COLO829 (cell line): ENCODE measurements around the gene TUBGCP6.
"Not testable (repeated sequence)": the region's sequence is repeated elsewhere in the genome, so short reads cannot be mapped to it uniquely, and the experiment has no call there.

Source experiments
- DNase-seq: peaks from one replicate; pipeline ENCODE4 v3.0.0; 2012; ENCODE audit warnings: low spot score

The TUBGCP6 gene

DNA sequence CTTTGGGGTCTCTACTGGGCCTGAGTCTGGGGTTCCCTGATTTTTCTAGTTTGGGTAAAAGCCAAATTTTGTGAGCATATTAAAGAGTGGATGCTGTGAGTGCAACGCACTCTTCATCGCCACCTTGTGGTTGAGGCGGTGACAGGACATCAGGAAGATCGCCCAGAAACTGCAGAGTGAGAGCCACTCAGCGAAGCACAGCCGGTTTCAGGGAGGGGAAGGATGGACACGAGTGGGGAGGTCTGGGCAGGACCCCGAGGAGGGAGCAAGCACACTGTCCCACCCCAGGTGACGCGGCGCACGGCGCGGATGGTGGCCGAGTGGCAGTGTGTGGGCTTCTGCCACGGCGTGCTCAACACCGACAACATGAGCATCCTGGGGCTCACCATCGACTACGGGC lies 34.9 kb downstream of the TUBGCP6 start:
- peak; percentile 83 for DNase-seq

DNA sequence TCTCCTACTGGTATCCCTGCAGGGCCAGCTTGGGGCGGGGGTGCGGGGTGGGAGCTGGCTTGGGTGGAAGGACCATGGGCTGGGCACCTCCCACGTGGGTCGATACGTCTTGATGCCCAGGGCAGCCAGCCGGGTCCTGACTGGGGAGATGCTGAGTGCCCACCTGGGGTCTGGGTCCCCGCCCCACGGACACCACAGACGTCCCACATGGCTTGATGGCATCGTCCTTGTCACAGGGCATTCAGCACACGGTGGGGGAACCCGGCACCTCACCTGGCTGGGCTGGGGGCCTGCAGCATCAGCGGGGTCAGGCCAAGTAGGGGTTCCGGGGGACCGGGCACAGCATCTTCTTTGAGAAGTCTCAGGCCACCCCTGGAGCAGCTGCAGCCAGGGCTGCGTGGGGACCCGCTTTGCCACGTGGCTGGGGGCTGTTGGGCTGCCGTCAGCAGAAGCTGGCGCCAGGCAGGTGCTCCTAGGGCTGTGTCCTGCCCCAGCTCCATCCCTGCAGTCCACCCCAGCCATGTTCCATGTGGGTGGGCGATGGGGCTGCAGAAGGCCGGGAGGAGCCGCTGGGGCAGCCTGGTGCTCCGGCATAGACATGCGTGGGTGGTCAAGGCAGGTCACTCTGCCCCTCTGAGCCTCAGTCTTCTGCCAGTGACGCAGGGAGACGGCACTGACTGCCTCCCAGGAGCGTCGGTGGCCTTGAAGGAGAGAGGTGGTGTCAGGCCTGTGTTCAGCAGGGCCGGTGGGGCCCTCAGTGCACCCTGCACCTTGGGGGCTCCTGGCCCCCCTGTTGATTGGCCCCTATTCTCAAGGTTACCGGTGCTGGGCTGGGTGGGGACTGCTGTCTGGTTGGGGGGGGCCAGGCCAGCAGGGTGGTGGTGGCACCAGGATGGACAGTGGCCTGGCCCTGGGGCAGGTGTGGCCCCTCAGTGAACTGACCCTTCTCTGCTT lies 35.6 kb downstream of the TUBGCP6 start:
- no peak for DNase-seq

DNA sequence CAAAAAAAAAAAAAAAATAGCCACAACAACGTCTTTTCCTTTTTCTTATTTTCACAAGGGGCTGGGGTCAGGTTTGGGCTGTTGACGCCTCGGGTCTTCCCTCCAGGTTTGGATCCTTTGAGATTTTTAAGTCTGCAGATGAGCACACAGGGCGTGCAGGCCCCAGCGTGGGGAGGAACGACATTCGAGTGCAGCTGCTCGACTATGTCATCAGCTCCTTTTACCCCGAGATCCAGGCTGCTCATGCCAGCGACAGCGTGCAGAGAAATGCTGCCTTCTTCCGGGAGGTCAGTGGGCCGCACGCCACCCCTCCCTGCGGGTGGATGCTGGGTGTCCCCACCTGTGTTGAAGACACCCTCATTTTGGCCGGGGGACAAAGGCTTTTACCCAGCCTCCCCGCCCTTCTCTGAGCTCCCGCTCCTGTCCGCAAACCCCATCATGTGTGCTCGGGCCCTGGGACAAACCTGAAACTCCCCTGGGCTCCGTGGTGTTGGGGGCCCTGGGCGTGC lies 36.3 kb downstream of the TUBGCP6 start:
- no peak for DNase-seq

DNA sequence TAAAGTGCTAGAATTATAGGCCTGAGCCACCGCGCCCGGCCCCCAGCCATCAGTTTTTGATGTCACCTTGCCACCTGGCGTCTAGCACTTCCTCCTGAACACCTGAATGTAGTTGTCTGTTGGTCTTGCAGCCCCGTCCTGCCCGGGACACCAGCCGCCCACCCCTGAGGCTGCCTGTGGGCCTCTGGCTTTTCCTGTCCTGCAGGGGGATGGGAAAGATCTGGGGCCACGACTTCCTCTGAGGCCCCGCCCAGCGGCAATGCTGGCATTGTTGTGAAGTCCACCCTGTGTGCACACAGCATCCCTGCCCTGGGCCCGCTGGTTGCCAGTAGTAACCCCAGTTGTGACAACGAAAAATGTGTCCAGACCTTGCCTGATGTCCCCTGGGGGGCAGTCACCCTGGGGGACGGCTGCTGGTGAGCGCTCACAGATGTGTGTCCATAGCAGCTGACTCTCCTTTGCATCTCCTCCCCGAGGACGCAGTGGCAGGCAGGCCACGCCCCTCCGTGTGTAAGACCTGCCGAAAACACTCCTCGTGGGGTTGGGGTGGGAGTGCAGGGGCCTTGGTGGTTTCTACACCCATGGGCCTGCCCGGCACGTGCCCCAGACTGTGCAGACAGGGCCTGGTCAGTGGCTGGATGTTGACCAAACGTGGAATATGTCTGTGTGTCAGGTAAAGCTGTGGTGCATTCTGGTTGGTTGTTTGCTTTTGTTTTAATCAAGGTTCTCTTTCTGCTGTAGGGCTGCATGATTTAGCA lies 37.3 kb downstream of the TUBGCP6 start:
- no peak for DNase-seq

DNA sequence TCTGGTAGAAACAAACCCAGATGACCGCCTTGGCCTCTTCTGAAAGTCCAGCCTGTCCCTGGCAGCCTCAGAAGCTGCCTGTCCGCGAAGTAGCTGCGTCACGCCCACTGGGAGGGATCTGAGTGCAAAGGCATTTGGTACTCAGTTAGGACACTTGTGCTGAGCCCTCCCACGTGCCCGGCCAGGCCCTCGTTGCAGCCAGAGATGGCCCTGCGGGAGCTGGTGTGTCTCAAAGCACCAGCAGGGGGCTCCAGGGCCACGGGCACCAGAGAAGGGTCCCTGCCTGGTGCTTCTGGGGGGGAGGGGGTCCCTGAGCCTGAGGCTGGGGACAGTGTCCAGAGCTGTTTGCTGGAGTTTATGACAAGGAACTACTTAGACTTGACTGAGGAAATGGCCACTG lies 38.2 kb downstream of the TUBGCP6 start:
- DNase-seq: peak; percentile 27

DNA sequence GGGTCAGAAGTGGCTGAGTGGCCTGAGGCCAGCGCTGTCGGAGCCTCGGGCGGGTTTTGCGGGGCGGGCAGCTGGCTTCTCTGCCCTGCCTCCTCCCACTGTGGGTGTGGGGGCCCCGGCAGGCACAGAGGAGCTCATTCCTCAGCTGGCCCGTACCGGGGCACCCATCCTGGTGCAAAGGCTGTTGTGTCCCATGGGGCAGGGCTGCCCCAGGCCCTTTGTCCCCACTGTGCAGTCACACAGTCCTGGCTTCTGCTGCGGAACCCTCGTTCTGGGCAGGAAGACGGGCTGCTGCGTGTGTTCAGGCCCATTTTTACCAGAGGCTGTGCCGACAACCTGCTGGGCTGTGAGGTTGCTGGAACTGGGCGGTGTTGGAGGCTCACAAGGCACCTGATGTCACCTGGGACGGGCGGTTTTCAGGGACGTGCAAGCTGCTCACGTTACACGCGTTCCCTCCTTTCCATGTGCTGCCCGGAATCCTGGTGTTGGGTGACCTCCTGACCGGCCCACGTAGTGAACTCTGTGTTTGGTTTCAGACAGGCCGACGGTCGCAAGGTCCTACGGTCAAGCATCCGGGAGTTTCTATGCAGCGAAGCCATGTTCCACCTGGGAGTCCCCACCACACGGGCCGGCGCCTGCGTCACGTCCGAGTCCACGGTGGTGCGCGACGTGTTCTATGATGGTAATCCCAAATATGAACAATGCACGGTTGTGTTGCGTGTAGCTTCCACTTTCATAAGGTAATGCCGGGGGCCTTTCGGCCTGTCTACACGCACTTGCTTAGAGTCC lies 38.8 kb downstream of the TUBGCP6 start:
- DNase-seq: no peak

DNA sequence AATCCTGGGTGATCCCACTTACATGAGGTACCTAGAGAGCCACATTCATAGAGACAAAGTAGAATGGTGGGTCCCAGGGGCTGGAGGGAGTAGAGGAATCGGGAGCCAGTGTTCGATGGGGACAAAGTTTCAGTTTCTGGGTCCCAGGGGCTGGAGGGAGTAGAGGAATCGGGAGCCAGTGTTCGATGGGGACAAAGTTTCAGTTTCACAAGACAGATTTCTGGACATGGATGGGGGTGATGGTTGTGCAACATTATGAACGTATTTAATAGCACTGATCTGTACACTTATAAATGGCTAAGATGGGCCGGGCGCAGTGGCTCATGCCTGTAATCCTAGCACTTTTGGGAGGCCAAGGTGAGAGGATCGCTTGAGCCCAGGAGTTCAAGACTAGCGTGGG lies 39.8 kb downstream of the TUBGCP6 start:
- not testable (repeated sequence) for DNase-seq

DNA sequence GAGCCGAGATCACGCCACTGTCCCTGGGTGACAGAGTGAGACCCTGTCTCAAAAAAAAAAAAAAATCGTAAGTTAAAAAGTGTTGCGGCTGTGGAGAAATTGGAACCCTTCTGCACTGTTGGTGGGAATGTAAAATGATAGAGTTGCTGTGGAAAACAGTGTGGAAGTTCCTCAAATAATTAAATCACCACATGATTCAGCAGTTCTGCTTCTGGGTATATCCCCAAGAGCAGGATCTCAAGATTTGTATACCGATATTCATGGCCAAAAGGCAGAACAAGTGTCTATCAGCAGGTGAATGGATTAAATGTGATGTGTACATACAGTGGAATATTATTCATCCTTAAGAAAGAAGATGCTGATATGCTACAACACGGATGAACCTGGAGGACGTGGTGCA lies 40.3 kb downstream of the TUBGCP6 start:
- no peak for DNase-seq

DNA sequence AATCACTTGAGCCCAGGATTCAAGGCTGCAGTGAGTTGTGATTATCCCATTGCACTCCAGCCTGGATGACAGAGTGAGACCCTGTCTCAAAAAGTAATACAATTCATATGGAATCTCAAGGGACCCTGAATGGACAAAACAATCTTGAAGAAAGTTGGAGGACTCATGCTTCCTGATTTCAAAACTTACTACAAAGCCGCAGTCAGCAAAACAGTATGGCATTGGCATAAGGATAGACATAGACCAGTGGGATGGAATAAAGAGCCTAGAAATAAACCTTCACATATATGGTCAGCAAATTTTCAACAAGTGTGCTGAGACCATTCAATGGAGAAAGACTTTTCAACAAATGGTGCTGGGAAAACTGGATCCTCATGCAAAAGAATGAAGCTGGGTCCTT lies 41.5 kb downstream of the TUBGCP6 start:
- DNase-seq: no peak

DNA sequence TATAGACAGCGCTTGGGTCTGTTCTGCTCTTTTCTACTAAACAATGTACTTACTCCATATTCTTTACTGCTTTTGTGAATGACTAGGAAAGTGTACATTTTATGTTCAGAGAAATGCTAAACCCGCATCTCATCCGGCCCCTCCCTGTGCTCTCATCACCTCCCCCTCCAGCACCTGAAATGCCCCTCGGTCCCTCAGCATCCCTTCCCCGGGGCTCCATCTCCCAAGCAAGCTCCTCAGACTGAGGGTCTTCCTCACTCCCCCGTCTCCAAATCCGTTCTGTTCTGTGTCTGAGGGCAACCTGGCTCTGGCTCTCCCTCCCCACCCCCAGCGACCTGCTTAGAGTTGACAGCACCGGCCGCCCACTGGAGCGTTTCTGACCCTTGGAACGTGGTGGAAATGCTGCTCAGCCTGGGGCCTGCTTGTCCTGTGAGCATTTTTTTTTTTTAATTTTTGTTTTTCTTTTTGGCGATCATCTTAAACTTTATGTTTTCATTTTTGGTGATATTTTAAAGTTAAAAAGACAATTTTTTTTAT lies 42.6 kb downstream of the TUBGCP6 start:
- DNase-seq: no peak

DNA sequence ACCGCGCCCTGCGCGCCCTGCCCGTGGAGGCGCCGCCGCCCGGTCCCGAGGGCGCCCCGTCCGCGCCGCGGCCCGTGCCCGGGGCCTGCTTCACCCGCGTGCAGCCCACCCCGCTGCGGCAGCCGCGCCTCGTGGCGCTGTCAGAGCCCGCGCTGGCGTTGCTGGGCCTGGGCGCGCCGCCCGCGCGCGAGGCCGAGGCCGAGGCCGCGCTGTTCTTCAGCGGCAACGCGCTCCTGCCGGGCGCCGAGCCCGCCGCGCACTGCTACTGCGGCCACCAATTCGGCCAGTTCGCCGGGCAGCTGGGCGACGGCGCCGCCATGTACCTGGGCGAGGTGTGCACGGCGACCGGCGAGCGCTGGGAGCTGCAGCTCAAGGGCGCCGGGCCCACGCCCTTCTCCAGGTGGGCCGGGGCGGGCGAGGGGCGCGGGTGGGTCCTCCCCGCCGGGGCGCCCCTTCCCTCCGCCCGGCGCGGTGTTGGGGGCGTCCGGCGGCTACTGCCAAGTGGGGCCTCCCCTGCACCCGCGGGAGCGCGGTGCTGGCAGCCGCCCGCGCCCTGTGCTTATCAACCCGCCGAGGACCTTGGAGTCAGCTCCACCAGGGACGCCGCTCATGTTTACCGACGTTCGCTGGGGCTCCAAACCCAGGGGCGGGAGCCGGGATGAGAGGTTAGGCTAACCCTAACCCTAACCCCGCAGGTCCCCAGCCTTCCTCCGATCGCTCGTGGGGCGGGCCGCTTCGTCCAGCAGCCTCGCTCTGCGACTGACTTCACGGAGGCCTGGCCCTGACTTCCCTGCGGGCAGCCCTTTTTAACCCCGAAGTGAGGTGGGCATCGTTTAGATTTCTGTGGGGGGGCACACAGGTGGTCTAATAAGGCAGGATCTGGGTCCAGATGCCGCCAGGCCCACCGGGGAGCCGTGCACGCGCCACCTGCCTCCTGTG lies 43.4 kb downstream of the TUBGCP6 start:
- no peak for DNase-seq

DNA sequence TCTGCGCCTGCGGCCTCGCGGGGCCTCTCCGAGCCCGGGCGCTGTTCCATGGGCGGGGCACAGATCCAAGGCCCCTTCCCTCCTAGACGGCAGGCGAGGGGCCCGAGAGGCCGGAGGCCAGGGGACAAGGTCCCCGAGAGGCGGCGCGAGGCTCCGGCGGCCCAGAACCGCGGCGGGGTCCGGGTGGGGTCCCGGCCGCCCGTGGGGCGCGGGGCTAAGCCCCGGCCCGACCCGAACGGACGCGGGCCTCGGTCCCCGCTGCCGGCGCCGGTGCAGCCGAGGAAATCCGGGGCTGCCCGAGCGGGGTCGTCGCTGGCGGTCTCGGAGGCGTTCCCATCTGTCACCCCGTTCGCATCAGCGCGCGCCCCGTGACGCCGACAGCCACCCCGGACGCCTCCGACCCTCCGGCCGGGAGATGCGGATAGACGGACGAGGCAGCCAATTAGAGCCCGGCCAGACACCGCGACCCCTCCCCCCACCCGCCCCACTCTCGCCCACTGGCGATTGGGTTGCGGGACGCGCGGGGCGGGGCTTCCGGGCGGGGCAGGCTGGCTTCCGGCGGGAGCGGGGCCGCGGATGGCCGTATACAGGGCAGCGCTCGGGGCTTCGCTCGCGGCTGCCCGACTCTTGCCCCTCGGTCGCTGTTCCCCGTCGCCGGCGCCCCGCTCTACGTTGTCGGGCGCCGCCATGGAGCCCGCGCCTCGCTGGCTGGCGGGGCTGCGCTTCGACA lies 44.2 kb downstream of the TUBGCP6 start, which contains the start of gene SELENOO:
Gene SELENOO, plus strand, starts transcription at position 551 of the 730 bp plus-strand sequence. Its CDS starts 26 bp downstream, at position 577.
- peak; percentile 96 for DNase-seq

DNA sequence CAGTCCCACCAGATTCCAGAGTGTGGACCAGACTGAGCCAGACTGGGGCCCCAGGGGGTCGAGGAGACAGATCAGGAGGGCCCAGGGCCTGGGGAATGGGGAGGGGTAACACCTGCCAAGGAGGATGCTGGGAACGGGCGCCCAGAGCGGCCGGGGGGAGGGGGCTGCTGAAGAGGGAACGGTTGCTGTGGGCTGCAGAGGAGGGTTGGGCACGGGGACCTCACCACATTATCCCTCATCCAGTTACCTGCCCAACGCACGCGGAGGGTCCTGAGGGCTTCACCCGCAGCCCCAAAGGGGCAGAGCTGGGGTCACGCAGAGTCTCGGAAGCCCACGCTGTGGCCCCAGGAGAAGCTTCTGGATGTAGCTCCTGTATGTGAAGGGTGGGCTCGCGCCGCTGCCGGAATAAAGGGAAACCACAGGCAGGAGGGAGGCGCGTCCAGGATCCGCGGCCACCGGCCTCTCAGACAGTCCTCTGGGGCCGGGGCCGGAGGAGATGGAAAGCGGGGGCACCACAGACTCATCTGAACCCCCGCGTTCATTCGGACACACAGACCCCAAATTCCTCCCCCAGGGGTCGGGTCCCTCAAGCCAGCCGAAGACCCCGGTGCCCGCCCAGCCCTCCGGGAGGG lies 44.9 kb downstream of the TUBGCP6 start:
- no peak for DNase-seq

DNA sequence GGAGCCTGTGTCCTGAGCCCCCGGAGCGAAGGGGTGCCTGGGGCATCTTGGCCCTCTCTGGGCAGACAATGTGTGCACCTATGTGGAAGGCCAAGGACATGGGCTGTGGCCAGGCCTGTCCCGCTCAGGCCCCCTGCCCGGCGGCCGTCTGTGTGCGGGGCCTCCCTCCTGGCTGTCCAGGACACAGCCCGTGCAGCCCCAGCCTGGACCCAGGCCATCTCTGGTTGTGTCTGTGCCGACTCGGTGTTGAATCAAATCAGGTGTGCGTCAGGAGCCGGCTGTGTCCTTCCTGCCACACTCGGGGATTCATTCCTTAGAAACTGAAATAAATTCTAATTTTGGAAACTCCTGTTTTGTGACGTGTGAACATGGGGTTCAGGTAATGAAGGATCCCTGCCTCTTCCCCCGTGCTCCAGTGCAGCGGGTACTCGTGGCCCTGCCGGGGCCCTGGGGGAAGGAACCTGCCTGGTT lies 45.5 kb downstream of the TUBGCP6 start:
- no peak for DNase-seq

DNA sequence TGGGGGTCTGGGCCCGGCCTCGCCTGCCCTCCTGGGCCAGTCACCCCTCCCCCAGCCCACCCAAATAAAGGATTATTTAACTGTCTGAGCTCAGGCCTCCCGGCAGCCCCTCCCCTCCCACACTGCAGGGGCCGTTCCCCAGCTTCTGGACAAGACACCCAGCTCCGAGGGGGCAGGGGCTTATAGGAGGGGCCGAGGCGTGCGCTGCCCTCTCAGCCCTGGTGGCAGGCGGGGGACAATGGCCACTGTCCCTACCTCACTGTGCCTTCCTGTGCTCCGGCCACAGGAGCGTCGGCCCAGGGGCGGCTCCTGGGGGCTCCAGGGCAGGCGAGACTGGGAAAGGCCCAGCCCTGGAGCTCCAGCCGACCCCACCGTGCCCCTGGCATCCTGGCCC lies 46.2 kb downstream of the TUBGCP6 start:
- DNase-seq: no peak

DNA sequence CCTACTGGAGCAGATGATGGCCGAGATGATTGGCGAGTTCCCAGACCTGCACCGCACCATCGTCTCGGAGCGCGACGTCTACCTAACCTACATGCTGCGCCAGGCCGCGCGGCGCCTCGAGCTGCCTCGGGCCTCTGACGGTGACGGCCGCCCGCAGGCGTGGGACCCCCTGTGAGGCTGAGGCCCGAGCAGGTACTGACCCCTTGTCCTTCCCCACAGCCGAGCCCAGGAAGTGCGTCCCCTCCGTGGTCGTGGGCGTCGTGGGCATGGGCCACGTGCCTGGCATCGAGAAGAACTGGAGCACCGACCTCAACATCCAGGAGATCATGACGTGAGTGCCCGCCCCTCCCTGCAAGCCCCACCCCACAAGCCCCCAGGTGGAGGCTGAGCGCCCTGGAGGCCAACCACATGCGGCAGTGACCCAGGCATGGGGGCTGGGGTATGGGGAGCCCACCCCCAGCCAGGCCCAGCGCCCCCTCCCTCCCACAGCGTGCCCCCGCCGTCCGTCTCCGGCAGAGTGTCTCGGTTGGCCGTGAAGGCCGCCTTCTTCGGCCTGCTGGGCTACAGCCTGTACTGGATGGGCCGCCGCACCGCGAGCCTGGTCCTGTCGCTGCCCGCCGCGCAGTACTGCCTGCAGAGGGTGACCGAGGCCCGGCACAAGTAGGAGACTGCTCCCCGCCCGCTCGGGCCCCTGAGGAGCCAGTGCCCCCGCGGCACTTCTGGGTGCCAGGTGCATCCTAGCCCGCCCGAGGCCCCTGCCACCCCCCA lies 46.8 kb downstream of the TUBGCP6 start:
- DNase-seq: no peak

DNA sequence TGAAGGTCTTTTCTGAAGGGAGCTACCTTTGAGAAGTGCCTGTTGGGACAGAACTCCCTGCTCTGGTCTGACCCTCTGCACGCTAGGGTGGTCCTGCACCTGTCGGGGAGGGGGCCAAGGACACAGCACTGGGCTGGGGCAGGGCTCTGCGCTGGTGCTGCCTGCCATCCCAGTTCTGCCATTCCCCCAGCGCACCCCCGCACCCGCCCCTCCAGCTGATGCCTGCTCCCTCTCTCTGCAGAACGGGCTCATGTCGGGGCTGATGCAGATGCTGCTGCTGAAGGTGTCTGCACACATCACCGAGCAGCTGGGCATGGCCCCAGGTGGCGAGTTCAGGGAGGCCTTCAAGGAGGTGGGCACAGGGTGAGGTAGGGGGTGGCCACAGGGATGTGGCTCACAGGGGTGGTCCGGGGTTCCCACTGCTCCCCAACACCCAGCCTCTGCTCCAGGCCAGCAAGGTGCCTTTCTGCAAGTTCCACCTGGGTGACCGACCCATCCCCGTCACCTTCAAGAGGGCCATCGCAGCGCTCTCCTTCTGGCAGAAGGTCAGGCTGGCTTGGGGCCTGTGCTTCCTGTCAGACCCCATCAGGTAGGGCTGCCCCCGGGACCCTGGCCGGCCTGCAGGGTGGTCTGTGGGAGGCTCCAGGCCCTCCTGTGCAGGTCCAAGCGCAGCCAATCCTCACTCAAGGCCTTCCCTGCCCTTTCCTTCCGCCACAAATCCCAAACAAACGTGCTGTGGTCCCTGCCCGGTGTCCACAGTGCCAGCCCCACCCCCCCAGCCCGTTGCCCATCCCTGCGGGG lies 47.6 kb downstream of the TUBGCP6 start:
- DNase-seq: no peak

DNA sequence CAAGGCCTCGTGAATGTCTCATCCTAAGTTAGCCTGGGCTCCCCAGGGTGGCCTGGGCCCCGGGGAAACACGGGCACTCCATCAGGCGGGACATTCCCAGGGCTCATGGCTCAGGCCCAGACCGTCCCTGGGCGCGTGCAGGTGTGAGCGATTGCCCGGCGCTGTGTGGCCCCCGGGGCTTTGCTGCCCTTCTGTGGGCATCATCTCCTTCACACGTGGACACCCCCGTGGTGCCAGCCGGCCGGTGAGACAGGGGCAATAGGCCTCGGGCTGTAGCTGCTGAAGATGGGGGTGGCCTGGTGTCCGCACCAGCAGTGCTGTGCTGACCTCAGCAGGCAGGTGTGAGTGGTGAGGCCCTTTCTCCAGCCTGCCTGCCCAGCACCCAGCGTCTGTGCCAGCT lies 48.6 kb downstream of the TUBGCP6 start:
- no peak for DNase-seq
